Activated CD4-positive, alpha-beta T cell treated with anti-CD3 and anti-CD28 coated beads for 36 hours (primary cell): ENCODE data around the gene NEDD4L. TPM values are rescaled to one million over a fixed set of nuclear protein-coding genes. Genes with fewer than 3 reads are reported as not detected.

Experiments
- ATAC-seq: fragments of 200-7000 bp; cut with Tn5 transposase; one replicate; pipeline ENCODE4 v1.10.0; 2021; ENCODE audit warnings: mild to moderate bottlenecking, moderate library complexity
- CTCF ChIA-PET: fragments of 350-600 bp; sonication (Branson Sonifier 250); formaldehyde crosslinking; loops from one replicate; lab custom pipeline; 2021; ENCODE audit warnings: antibody characterized with exemption; lab: Charles Lee
- POLR2A ChIA-PET: fragments of 350-600 bp; sonication (Branson Sonifier 250); formaldehyde crosslinking; loops from one replicate; lab custom pipeline; 2021; ENCODE audit warnings: antibody characterized with exemption, inconsistent platforms; lab: Charles Lee
- DNase-seq: peaks from one replicate; pipeline ENCODE4 v3.0.0-alpha.2; 2020
- H3K27ac Mint-ChIP-seq: one replicate; pipeline ENCODE4 v1.8.0; 2021; ENCODE audit warnings: mixed read lengths
- H3K27me3 Mint-ChIP-seq: one replicate; pipeline ENCODE4 v1.8.0; 2021; ENCODE audit warnings: mixed read lengths
- H3K36me3 Mint-ChIP-seq: one replicate; pipeline ENCODE4 v1.8.0; 2021; ENCODE audit warnings: low read depth, mixed read lengths
- H3K4me1 Mint-ChIP-seq: one replicate; pipeline ENCODE4 v1.8.0; 2021; ENCODE audit warnings: mixed read lengths
- H3K4me3 Mint-ChIP-seq: one replicate; pipeline ENCODE4 v1.8.0; 2021; ENCODE audit warnings: mild to moderate bottlenecking, moderate library complexity, mixed read lengths
- H3K9me3 Mint-ChIP-seq: one replicate; pipeline ENCODE4 v1.8.0; 2021; ENCODE audit warnings: low read depth, mixed read lengths
- intact Hi-C, 2 experiments: fragments of 100-400 bp; cut with DNase I in 1 of 2; cut with micrococcal nuclease in 1 of 2; formaldehyde crosslinking; loops; one replicate each; pipeline versions ENCODE4 v1.14.2 to v1.15.1; 2022 to 2024; cut with DNase I, micrococcal nuclease
- total RNA-seq, 2 experiments: library from RNA; stranded (reverse); gene quantifications; one replicate each; pipeline ENCODE4 v1.2.3, GENCODE V29; 2021

The NEDD4L gene
- total RNA-seq, 2 experiments from 2014 or later, result 6.4 to 6.8 TPM

DNA sequence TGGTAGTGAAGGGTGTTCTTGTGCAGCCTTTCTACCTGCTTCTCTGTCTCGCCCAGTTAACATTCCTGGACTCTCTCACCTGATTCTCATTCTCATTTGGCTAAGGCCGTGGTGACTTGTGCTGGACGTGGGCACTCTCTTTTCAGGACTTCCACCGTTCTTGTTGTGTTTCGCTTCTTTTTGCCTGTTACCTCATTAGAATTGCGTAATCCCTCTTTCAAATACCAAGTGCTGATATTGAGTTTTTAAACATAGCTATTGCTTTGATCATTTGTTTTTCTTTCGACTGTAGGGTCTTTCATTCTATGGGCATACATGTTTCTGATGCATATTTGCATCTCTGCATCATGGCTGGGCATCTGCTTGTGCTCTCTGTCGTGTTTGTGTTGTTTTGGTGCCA, 297.9 kb downstream of the NEDD4L start:
- ChIA-PET POLR2A (no interaction called here), CTCF (interaction anchor here (1.1 kb wide), 1 partner anchor 14 kb away, joined by 3 read pairs; no protein-coding TSS in a partner anchor)
- no peak overlapping the region for H3K4me3 Mint-ChIP-seq
- DNase-seq, result no peak
- no peaks in the 10 kb centered on the region for H3K36me3 Mint-ChIP-seq
- H3K27me3 Mint-ChIP-seq, result peaks cover 2% of the 10 kb centered on the region
- H3K27ac Mint-ChIP-seq, result no peak overlapping the region
- H3K4me1 Mint-ChIP-seq, result no peaks in the 10 kb centered on the region
- intact Hi-C loops, result no loop called here
- H3K9me3 Mint-ChIP-seq, result no peaks in the 10 kb centered on the region
- ATAC-seq, result no peak

GRCh38 chr18:58344080-58344670, 300.1 kb downstream of the NEDD4L start:
- CTCF ChIA-PET, result interaction anchor here (0.5 to 1.2 kb wide), 5 partner anchors 176 to 541 kb away, joined by 3 to 4 read pairs (median 3); partner anchors contain the start of gene ATP8B1
- H3K4me1 Mint-ChIP-seq, result no peaks in the 10 kb centered on the region
- H3K27ac Mint-ChIP-seq, result no peak overlapping the region
- ATAC-seq (no peak), DNase-seq (no peak)
- POLR2A ChIA-PET, result no interaction called here
- no peaks in the 10 kb centered on the region for H3K36me3 Mint-ChIP-seq
- H3K27me3 Mint-ChIP-seq, result no peaks in the 10 kb centered on the region
- H3K4me3 Mint-ChIP-seq, result no peak overlapping the region
- H3K9me3 Mint-ChIP-seq, result no peaks in the 10 kb centered on the region
- intact Hi-C loops, result no loop called here

- POLR2A ChIA-PET, result no interaction called here
- Mint-ChIP-seq H3K27me3 (no peaks in the 10 kb centered on the region), H3K27ac (no peak overlapping the region), H3K9me3 (no peaks in the 10 kb centered on the region), H3K36me3 (no peaks in the 10 kb centered on the region), H3K4me1 (no peaks in the 10 kb centered on the region), H3K4me3 (no peak overlapping the region)
- intact Hi-C loops, result no loop called here
- no peak for DNase-seq
- no peak for ATAC-seq
- CTCF ChIA-PET, result interaction anchor here (0.7 to 1.2 kb wide), 3 partner anchors 23 to 291 kb away, joined by 3 to 4 read pairs (median 4); no protein-coding TSS in a partner anchor
Measured at GRCh38 chr18:58344861-58345463, 300.9 kb downstream of the NEDD4L start.

DNA sequence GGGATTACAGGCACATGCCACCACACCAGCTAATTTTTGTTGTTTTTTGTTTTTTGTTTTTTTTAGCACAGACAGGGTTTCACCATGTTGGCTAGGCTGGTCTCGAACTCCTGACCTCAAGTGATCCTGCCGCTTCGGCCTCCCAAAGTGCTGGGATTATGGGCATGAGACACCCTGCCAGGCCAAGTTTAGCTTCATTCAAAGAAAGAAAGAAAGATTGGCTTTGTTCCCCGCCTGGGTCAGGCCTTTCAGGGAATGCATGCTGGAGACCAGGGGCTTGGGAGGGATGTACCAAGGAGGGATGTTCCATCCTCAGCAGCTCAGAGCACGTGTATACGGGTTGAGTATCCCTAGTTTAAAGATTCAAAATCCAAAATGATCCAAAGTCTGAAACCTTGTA, 301.8 kb downstream of the NEDD4L start:
- no peak for DNase-seq
- H3K4me1 Mint-ChIP-seq, result no peaks in the 10 kb centered on the region
- H3K4me3 Mint-ChIP-seq, result no peak overlapping the region
- no peak overlapping the region for H3K27ac Mint-ChIP-seq
- H3K27me3 Mint-ChIP-seq, result no peaks in the 10 kb centered on the region
- no peaks in the 10 kb centered on the region for H3K36me3 Mint-ChIP-seq
- ATAC-seq, result no peak
- intact Hi-C loops, result no loop called here
- ChIA-PET POLR2A (no interaction called here), CTCF (interaction anchor here (1.2 to 1.4 kb wide), 2 partner anchors 22 to 165 kb away, joined by 3 read pairs; no protein-coding TSS in a partner anchor)
- H3K9me3 Mint-ChIP-seq, result no peaks in the 10 kb centered on the region

GRCh38 chr18:58347135-58347534, 303.1 kb downstream of the NEDD4L start:
- CTCF ChIA-PET, result interaction anchor here (0.6 to 1.7 kb wide), 3 partner anchors 8 to 1907 kb away, joined by 3 to 5 read pairs (median 4); no protein-coding TSS in a partner anchor
- no peak overlapping the region for H3K27ac Mint-ChIP-seq

DNA sequence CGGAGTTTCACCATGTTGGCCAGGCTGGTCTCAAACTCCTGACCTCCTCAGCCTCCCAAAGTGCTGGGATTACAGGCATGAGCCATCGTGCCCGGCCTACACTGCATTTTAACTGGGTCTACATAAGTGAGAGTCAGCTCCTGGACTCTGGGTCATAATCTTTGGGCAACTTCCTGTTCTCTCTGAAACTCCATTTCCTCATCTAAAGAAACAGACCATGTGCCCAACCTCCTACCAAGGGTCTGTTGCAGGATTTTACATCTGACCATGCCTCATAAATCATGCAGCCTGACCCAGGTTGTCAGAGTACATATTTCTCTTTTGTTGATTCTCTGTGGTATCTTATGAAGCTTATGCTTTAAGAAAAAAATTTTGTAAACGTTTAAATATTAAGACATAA, 304.5 kb downstream of the NEDD4L start:
- DNase-seq (no peak), ATAC-seq (no peak)
- POLR2A ChIA-PET, result no interaction called here
- Mint-ChIP-seq H3K36me3 (no peaks in the 10 kb centered on the region), H3K4me1 (no peaks in the 10 kb centered on the region), H3K27ac (no peak overlapping the region), H3K27me3 (no peaks in the 10 kb centered on the region), H3K4me3 (no peak overlapping the region), H3K9me3 (no peaks in the 10 kb centered on the region)
- CTCF ChIA-PET, result interaction anchor here (0.9 to 1.7 kb wide), 2 partner anchors 10 to 415 kb away, joined by 3 to 5 read pairs; no protein-coding TSS in a partner anchor
- intact Hi-C loops, result no loop called here

More at GRCh38 chr18:58347135-58347534, 303.1 kb downstream of the NEDD4L start:
- H3K27me3 Mint-ChIP-seq, result no peaks in the 10 kb centered on the region
- DNase-seq (no peak), ATAC-seq (no peak)
- H3K36me3 Mint-ChIP-seq, result no peaks in the 10 kb centered on the region
- H3K4me3 Mint-ChIP-seq, result no peak overlapping the region
- no peaks in the 10 kb centered on the region for H3K4me1 Mint-ChIP-seq
- intact Hi-C loops, result no loop called here
- no peaks in the 10 kb centered on the region for H3K9me3 Mint-ChIP-seq
- POLR2A ChIA-PET, result no interaction called here

- ChIA-PET POLR2A (no interaction called here), CTCF (interaction anchor here (0.7 to 1.3 kb wide), 3 partner anchors 10 to 1280 kb away, joined by 3 read pairs; no protein-coding TSS in a partner anchor)
- no peak for ATAC-seq
- no peak overlapping the region for H3K27ac Mint-ChIP-seq
- H3K4me1 Mint-ChIP-seq, result no peaks in the 10 kb centered on the region
- no peak for DNase-seq
- intact Hi-C loops, result no loop called here
- H3K4me3 Mint-ChIP-seq, result no peak overlapping the region
- H3K36me3 Mint-ChIP-seq, result no peaks in the 10 kb centered on the region
- H3K27me3 Mint-ChIP-seq, result no peaks in the 10 kb centered on the region
- no peaks in the 10 kb centered on the region for H3K9me3 Mint-ChIP-seq
Measured at GRCh38 chr18:58348951-58349350, 304.9 kb downstream of the NEDD4L start.

DNA sequence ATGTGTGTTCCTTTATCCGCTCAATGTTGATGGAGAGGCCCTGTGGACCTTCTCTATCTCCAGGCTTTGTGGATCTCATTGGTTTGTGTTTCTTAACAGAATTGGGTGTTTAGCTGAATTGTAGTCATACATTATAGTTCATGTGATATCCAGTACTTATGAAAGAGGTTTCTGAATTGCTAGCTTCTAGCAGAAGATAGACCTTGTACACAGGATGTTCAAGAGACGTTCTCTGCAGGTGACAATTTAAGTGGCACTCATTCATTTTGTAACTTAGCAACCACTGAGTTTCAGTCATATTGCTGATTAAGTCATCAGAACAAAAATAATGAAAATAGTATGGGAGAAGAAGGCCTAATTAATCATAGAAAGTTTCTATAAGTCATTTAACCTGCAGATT, 305.6 kb downstream of the NEDD4L start:
- intact Hi-C loops, result no loop called here
- ChIA-PET CTCF (interaction anchor here (0.7 to 1.3 kb wide), 4 partner anchors 11 to 1281 kb away, joined by 3 read pairs; no protein-coding TSS in a partner anchor), POLR2A (no interaction called here)
- no peaks in the 10 kb centered on the region for H3K27me3 Mint-ChIP-seq
- H3K27ac Mint-ChIP-seq, result no peak overlapping the region
- H3K36me3 Mint-ChIP-seq, result no peaks in the 10 kb centered on the region
- H3K9me3 Mint-ChIP-seq, result no peaks in the 10 kb centered on the region
- DNase-seq, result no peak
- no peaks in the 10 kb centered on the region for H3K4me1 Mint-ChIP-seq
- no peak overlapping the region for H3K4me3 Mint-ChIP-seq
- peak; percentile 39 for ATAC-seq

DNA sequence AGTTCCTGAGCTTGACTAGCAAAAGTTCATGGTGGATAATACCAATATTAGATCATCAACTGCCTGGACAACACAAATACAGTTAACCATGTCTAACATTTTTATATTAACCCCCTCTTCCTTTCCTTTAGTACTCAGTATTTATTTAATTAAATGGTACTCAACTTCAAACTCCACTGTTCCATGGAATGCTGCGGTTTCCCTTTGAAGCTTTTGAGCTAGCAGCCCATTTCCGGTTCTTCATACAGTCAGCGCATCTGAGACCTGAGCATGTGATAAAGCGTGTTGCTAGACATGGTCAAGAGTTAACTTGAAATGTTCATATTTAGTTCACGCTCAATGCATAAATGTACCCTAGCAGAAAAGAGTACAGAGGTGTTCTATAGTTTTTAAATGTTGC, 306.5 kb downstream of the NEDD4L start:
- intact Hi-C loops, result no loop called here
- H3K36me3 Mint-ChIP-seq, result no peaks in the 10 kb centered on the region
- no peaks in the 10 kb centered on the region for H3K9me3 Mint-ChIP-seq
- DNase-seq, result no peak
- no peaks in the 10 kb centered on the region for H3K4me1 Mint-ChIP-seq
- CTCF ChIA-PET, result interaction anchor here (0.6 to 0.9 kb wide), 2 partner anchors 431 to 1092 kb away, joined by 3 read pairs; no protein-coding TSS in a partner anchor
- no peak overlapping the region for H3K4me3 Mint-ChIP-seq
- POLR2A ChIA-PET, result no interaction called here
- no peak for ATAC-seq
- H3K27me3 Mint-ChIP-seq, result no peaks in the 10 kb centered on the region
- H3K27ac Mint-ChIP-seq, result no peak overlapping the region

DNA sequence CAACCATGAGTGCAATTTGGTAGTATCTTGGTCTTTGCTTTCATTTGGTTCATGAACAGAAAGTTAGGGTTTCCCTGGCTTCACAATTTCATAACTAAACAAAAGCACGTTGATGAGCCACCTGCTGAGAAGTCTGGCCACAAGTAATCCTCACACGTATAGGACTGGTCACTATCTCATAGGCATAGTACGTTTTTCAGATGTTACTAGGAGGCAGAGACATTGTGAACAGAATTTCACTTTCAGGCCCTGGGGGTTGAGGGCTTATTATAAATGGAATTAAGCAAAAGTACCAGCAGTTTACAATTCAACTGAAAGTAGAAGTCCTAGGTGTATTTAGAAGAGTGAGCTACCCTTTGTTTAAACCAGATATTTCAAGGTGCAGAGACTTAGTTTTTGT, 307.8 kb downstream of the NEDD4L start:
- DNase-seq (no peak), ATAC-seq (no peak)
- Mint-ChIP-seq H3K36me3 (no peaks in the 10 kb centered on the region), H3K9me3 (no peaks in the 10 kb centered on the region), H3K4me3 (no peak overlapping the region), H3K27me3 (no peaks in the 10 kb centered on the region), H3K4me1 (no peaks in the 10 kb centered on the region), H3K27ac (no peak overlapping the region)
- CTCF ChIA-PET, result no interaction called here
- intact Hi-C loops, result no loop called here
- POLR2A ChIA-PET, result no interaction called here

DNA sequence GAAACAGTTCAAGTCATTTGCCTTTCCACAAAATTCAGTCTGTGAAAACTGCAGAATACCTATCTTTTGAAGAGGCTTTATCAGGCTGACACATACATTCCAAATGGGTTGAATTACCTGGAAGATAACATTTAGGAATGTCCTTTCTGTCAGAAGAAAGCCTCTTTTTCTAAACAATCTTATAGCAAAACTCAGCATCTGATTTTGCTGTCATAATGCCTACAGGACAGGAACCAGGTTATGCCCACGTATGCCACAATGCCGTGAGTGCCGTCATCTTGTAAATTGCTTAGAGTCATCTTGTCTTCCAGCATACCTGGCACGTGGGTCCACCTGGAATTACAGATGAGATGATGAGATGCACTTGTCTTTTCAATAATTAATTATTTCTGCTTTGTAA, 309.6 kb downstream of the NEDD4L start:
- no peak overlapping the region for H3K4me3 Mint-ChIP-seq
- intact Hi-C loops, result no loop called here
- DNase-seq, result no peak
- H3K36me3 Mint-ChIP-seq, result no peaks in the 10 kb centered on the region
- CTCF ChIA-PET, result no interaction called here
- no peak overlapping the region for H3K27ac Mint-ChIP-seq
- no peaks in the 10 kb centered on the region for H3K4me1 Mint-ChIP-seq
- no peaks in the 10 kb centered on the region for H3K27me3 Mint-ChIP-seq
- no peak for ATAC-seq
- POLR2A ChIA-PET, result no interaction called here
- no peaks in the 10 kb centered on the region for H3K9me3 Mint-ChIP-seq

DNA sequence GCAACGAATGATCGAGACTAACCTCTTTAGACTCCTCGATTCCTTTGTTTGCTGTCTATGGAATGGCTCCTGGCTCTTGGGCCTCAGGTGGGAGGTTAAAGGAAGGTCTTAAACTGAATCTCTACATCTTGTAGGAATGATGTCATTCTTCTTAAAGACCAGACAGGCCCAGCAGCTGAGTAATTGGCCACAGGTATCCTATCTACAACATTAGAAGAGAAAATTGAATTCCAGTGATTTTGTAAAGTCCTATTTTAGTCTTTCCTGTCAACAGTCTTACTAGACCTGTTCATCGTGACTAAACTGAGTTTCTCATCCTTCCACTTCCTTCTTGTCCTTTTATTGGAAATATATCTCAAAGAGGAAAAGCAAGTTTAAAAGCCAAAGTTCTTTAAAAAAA, 310.0 kb downstream of the NEDD4L start:
- Mint-ChIP-seq H3K36me3 (no peaks in the 10 kb centered on the region), H3K4me1 (no peaks in the 10 kb centered on the region), H3K27me3 (no peaks in the 10 kb centered on the region), H3K27ac (no peak overlapping the region), H3K9me3 (no peaks in the 10 kb centered on the region), H3K4me3 (no peak overlapping the region)
- ChIA-PET CTCF (no interaction called here), POLR2A (no interaction called here)
- ATAC-seq, result no peak
- DNase-seq, result no peak
- intact Hi-C loops, result no loop called here
